Erythroblast (primary cell): Measurements from ENCODE around the gene PHF10.

Experiments
- DNase-seq, 2 experiments: peaks; one replicate each; lab custom pipeline; 2025; lab: John Stamatoyannopoulos, UW
- GATA1 ChIP-seq: IDR thresholded peaks from 2 replicates; pipeline ENCODE4 v1.6.1; 2011; ENCODE audit warnings: low read depth, mild to moderate bottlenecking, control low read depth, low read length, moderate library complexity
- POLR2A ChIP-seq: IDR thresholded peaks from 2 replicates; pipeline ENCODE4 v1.6.1; 2011; ENCODE audit warnings: mild to moderate bottlenecking, low read length

The PHF10 gene

GRCh38 chr6:169738204-169738975 is 14.1 kb upstream of the PHF10 start:
- TF ChIP-seq POLR2A (no peak), GATA1 (no peak)
- DNase-seq: no peak

GRCh38 chr6:169729961-169730360 is 5.7 kb upstream of the PHF10 start:
- no peak for DNase-seq
- TF ChIP-seq GATA1 (no peak), POLR2A (no peak)

GRCh38 chr6:169726963-169727362 is 2.7 kb upstream of the PHF10 start:
- TF ChIP-seq POLR2A (no peak), GATA1 (no peak)
- no peak for DNase-seq

- no peak for DNase-seq
- TF ChIP-seq POLR2A (no peak), GATA1 (no peak)
These were observed 1.7 kb upstream of the PHF10 start for GRCh38 chr6:169726049-169726400.

GRCh38 chr6:169725125-169726048 is 1.1 kb upstream of the PHF10 start:
- TF ChIP-seq GATA1 (no peak), POLR2A (no peak)
- peak; percentile 69 to 71 for DNase-seq

GRCh38 chr6:169723991-169724493 is 258 bp downstream of the PHF10 start:
- TF ChIP-seq POLR2A (no peak), GATA1 (no peak)
- DNase-seq: peak; percentile 72 to 82

GRCh38 chr6:169723200-169723909 is 945 bp downstream of the PHF10 start:
- TF ChIP-seq GATA1 (no peak), POLR2A (peak; percentile 54)
- peak; percentile 89 to 92 for DNase-seq

- TF ChIP-seq POLR2A (no peak), GATA1 (no peak)
- DNase-seq: peak; percentile 63 to 74
These were observed 1.7 kb downstream of the PHF10 start for GRCh38 chr6:169722362-169723199.

GRCh38 chr6:169720207-169720855 is 4.0 kb downstream of the PHF10 start:
- no peak for DNase-seq
- no peak for TF ChIP-seq GATA1
- TF ChIP-seq POLR2A: no peak

GRCh38 chr6:169719117-169719516 is 5.2 kb downstream of the PHF10 start:
- TF ChIP-seq POLR2A: no peak
- no peak for TF ChIP-seq GATA1
- no peak for DNase-seq

GRCh38 chr6:169714595-169714994 is 9.7 kb downstream of the PHF10 start:
- no peak for DNase-seq
- TF ChIP-seq POLR2A: no peak
- no peak for TF ChIP-seq GATA1

GRCh38 chr6:169714178-169714577 is 10.1 kb downstream of the PHF10 start:
- no peak for DNase-seq
- no peak for TF ChIP-seq GATA1
- no peak for TF ChIP-seq POLR2A
